Neural cell (in vitro differentiated cells): ENCODE data around the gene HIRIP3. TPM values are rescaled to one million over a fixed set of nuclear protein-coding genes. Genes with fewer than 3 reads are reported as not detected.

Experiments used
- H2AFZ ChIP-seq: fragments of 200-600, 300-800 bp; sonication (generic), shearing (Covaris generic); 2 replicates; pipeline ENCODE4 v1.6.0; 2014; ENCODE audit warnings: low read depth, mild to moderate bottlenecking, antibody characterized with exemption, low read length, moderate library complexity
- H3F3A ChIP-seq: fragments of 200-600 bp; shearing (Covaris generic); 2 replicates; pipeline ENCODE4 v1.6.1; 2016; ENCODE audit warnings: mild to moderate bottlenecking, moderate library complexity, mixed read lengths, antibody characterized with exemption, low read length; ENCODE audit not compliant: insufficient read depth, poor library complexity, severe bottlenecking
- H3K27ac ChIP-seq: fragments of 200-600, 300-800 bp; sonication (generic), shearing (Covaris generic); 2 replicates; pipeline ENCODE4 v1.5.1; 2014; ENCODE audit warnings: mild to moderate bottlenecking, low read length, moderate library complexity
- H3K27me3 ChIP-seq: fragments of 300-800, 200-600 bp; sonication (generic), shearing (Covaris generic); 2 replicates; pipeline ENCODE4 v1.6.0; 2014; ENCODE audit warnings: mild to moderate bottlenecking, low read depth, low read length, moderate library complexity; ENCODE audit not compliant: insufficient read depth
- H3K36me3 ChIP-seq: fragments of 300-800, 200-600 bp; sonication (generic), shearing (Covaris generic); 2 replicates; pipeline ENCODE4 v1.5.1; 2014; ENCODE audit warnings: mild to moderate bottlenecking, antibody characterized with exemption, low read length, moderate library complexity; ENCODE audit not compliant: insufficient read depth
- H3K4me2 ChIP-seq: fragments of 300-800, 200-600 bp; sonication (generic), shearing (Covaris generic); 2 replicates; pipeline ENCODE4 v1.6.0; 2014; ENCODE audit warnings: mild to moderate bottlenecking, low read length
- H3K4me3 ChIP-seq: fragments of 300-800, 200-600 bp; sonication (generic), shearing (Covaris generic); 2 replicates; pipeline ENCODE4 v1.5.1; 2014; ENCODE audit warnings: mild to moderate bottlenecking, low read length, moderate library complexity
- H3K79me2 ChIP-seq: fragments of 200-600 bp; shearing (Covaris generic); replicated peaks from 2 replicates; pipeline ENCODE4 v1.6.0; 2014; ENCODE audit warnings: mild to moderate bottlenecking, low read length, moderate library complexity; ENCODE audit not compliant: insufficient read depth
- H3K9ac ChIP-seq: fragments of 300-800, 200-600 bp; sonication (generic), shearing (Covaris generic); 2 replicates; pipeline ENCODE4 v1.6.1; 2016; ENCODE audit warnings: mild to moderate bottlenecking, low read length, mixed read lengths
- H3K9me2 ChIP-seq: fragments of 200-600 bp; shearing (Covaris generic); 2 replicates; pipeline ENCODE4 v1.6.1; 2016; ENCODE audit warnings: mild to moderate bottlenecking, low read length, mixed read lengths; ENCODE audit not compliant: insufficient read depth
- H3K9me3 ChIP-seq: fragments of 200-600, 300-800 bp; sonication (generic), shearing (Covaris generic); 2 replicates; pipeline ENCODE4 v1.6.1; 2016; ENCODE audit warnings: mild to moderate bottlenecking, mixed run types, low read length, moderate library complexity, mixed read lengths
- H4K20me1 ChIP-seq: fragments of 200-600 bp; shearing (Covaris generic); 2 replicates; pipeline ENCODE4 v1.6.1; 2016; ENCODE audit warnings: mild to moderate bottlenecking, mixed run types; ENCODE audit not compliant: insufficient read depth
- EP300 ChIP-seq: fragments of 450-650 bp; conservative IDR thresholded peaks from 2 replicates; pipeline ENCODE4 v1.6.1; 2014; ENCODE audit warnings: antibody characterized with exemption, mild to moderate bottlenecking, moderate library complexity; ENCODE audit not compliant: poor library complexity, severe bottlenecking
- EZH2 ChIP-seq: fragments of 200-600, 300-800 bp; shearing (Covaris generic), sonication (generic); IDR thresholded peaks from 2 replicates; pipeline ENCODE4 v1.6.1; 2014; ENCODE audit warnings: antibody characterized with exemption, low read length, borderline replicate concordance, mild to moderate bottlenecking; ENCODE audit not compliant: insufficient read depth, poor library complexity, severe bottlenecking
- MXI1 ChIP-seq: fragments of 450-650 bp; conservative IDR thresholded peaks from 2 replicates; pipeline ENCODE4 v1.6.1; 2014; ENCODE audit warnings: antibody characterized with exemption, mild to moderate bottlenecking; ENCODE audit not compliant: poor library complexity, severe bottlenecking
- POLR2AphosphoS5 ChIP-seq: IDR thresholded peaks from 2 replicates; pipeline ENCODE4 v1.6.1; 2012
- RAD21 ChIP-seq: fragments of 450-650 bp; conservative IDR thresholded peaks from 2 replicates; pipeline ENCODE4 v1.6.1; 2014; ENCODE audit warnings: antibody characterized with exemption, mild to moderate bottlenecking, moderate library complexity
- SMC3 ChIP-seq: fragments of 450-650 bp; conservative IDR thresholded peaks from 2 replicates; pipeline ENCODE4 v1.6.1; 2014; ENCODE audit warnings: antibody characterized with exemption, mild to moderate bottlenecking, moderate library complexity; ENCODE audit not compliant: poor library complexity
- TAF1 ChIP-seq: IDR thresholded peaks from 2 replicates; pipeline ENCODE4 v1.6.1; 2012; ENCODE audit warnings: low read depth
- polyA plus RNA-seq: library from polyadenylated mRNA; depleted of rRNA; stranded (reverse); fragments of >200 nt; gene quantifications from 2 replicates; pipeline ENCODE4 v1.2.3, GENCODE V29; 2014
- TF ChIP-seq, protein P1 (sequence below): fragments of 450-650 bp; IDR thresholded peaks from 2 replicates; pipeline ENCODE4 v1.5.1; 2014; ENCODE audit warnings: antibody characterized with exemption, mild to moderate bottlenecking, moderate library complexity; ENCODE audit not compliant: poor library complexity, severe bottlenecking
- TF ChIP-seq, protein P2 (sequence below): IDR thresholded peaks from 2 replicates; pipeline ENCODE4 v1.6.1; 2012; ENCODE audit warnings: borderline replicate concordance

Gene HIRIP3
- polyA plus RNA-seq, 1 donor from 2014 or later, result 51.2 TPM

DNA sequence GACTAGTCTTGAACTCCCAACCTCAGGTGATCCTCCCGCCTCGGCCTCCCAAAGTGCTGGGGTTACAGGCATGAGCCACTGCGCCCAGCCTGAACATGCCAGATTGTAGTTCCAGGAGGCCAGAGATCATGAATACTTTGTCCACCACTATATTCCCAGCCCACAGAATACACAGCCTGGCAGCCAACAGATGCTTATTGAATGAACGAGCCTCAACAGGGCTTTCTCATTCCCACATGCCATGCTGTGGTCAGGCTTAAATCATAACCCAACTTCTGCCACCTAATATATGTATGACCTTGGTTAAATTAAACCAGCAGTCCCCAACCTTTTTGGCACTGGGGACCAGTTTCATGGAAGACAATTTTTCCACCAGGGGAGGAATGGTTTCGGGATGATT is 36.7 kb downstream of the HIRIP3 start:
- no peak overlapping the region for H3K27ac ChIP-seq
- H3K79me2 ChIP-seq, result no peaks in the 10 kb centered on the region
- no peak overlapping the region for H3K9ac ChIP-seq
- H3K4me3 ChIP-seq, result no peak overlapping the region
- TF ChIP-seq EZH2, result no peak
- TF ChIP-seq POLR2AphosphoS5, result no peak
- TF ChIP-seq, protein P1, sequence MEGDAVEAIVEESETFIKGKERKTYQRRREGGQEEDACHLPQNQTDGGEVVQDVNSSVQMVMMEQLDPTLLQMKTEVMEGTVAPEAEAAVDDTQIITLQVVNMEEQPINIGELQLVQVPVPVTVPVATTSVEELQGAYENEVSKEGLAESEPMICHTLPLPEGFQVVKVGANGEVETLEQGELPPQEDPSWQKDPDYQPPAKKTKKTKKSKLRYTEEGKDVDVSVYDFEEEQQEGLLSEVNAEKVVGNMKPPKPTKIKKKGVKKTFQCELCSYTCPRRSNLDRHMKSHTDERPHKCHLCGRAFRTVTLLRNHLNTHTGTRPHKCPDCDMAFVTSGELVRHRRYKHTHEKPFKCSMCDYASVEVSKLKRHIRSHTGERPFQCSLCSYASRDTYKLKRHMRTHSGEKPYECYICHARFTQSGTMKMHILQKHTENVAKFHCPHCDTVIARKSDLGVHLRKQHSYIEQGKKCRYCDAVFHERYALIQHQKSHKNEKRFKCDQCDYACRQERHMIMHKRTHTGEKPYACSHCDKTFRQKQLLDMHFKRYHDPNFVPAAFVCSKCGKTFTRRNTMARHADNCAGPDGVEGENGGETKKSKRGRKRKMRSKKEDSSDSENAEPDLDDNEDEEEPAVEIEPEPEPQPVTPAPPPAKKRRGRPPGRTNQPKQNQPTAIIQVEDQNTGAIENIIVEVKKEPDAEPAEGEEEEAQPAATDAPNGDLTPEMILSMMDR, result no peak
- TF ChIP-seq RAD21, result no peak
- TF ChIP-seq, protein P2, sequence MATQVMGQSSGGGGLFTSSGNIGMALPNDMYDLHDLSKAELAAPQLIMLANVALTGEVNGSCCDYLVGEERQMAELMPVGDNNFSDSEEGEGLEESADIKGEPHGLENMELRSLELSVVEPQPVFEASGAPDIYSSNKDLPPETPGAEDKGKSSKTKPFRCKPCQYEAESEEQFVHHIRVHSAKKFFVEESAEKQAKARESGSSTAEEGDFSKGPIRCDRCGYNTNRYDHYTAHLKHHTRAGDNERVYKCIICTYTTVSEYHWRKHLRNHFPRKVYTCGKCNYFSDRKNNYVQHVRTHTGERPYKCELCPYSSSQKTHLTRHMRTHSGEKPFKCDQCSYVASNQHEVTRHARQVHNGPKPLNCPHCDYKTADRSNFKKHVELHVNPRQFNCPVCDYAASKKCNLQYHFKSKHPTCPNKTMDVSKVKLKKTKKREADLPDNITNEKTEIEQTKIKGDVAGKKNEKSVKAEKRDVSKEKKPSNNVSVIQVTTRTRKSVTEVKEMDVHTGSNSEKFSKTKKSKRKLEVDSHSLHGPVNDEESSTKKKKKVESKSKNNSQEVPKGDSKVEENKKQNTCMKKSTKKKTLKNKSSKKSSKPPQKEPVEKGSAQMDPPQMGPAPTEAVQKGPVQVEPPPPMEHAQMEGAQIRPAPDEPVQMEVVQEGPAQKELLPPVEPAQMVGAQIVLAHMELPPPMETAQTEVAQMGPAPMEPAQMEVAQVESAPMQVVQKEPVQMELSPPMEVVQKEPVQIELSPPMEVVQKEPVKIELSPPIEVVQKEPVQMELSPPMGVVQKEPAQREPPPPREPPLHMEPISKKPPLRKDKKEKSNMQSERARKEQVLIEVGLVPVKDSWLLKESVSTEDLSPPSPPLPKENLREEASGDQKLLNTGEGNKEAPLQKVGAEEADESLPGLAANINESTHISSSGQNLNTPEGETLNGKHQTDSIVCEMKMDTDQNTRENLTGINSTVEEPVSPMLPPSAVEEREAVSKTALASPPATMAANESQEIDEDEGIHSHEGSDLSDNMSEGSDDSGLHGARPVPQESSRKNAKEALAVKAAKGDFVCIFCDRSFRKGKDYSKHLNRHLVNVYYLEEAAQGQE, result no peak
- no peak for TF ChIP-seq SMC3
- H3K27me3 ChIP-seq, result no peaks in the 10 kb centered on the region
- no peaks in the 10 kb centered on the region for H4K20me1 ChIP-seq
- no peaks in the 10 kb centered on the region for H3K9me3 ChIP-seq
- no peaks in the 10 kb centered on the region for H3K36me3 ChIP-seq
- no peaks in the 10 kb centered on the region for H3K9me2 ChIP-seq
- no peaks in the 10 kb centered on the region for H3F3A ChIP-seq
- no peak overlapping the region for H2AFZ ChIP-seq
- no peak overlapping the region for H3K4me2 ChIP-seq

DNA sequence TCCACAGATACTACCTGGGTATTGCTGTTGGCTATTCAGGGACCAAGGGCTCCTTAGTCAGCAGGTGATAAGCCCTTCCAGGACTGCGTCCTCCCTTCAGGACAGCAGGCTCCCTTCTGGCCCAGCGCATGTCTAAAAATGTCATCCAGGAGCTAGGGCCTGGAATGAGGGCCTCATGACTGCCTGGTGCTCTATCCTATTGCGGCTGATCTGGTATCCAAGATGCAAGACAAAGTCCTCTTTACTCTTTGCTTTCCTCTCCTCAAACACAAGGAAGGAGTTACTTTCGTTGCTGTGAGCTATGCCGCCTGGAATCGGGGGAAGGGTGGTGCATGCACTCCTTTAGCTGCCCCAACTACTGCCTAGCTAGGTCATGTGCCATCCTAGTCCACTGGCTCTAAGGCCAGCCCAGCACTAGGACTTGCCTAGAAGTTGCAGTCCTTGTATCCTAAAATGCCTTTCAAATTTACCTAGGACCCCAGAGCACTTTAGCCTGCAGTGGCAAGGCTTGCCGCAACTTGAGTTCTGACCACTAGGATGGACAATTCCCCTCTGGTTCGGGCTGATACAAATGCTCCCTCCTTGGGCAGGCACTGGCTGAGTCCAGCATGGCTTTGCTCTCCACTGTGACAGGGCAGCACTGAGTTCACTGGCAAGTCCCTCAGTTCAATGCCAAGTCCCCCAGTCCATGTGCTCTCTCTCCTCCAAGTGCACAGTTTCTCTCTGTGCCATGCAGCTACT is 43.6 kb downstream of the HIRIP3 start:
- no peaks in the 10 kb centered on the region for H3F3A ChIP-seq
- H3K27ac ChIP-seq, result no peak overlapping the region
- no peak overlapping the region for H3K4me2 ChIP-seq
- H3K9me3 ChIP-seq, result no peaks in the 10 kb centered on the region
- H3K9me2 ChIP-seq, result no peaks in the 10 kb centered on the region
- no peaks in the 10 kb centered on the region for H3K27me3 ChIP-seq
- H3K4me3 ChIP-seq, result no peak overlapping the region
- H4K20me1 ChIP-seq, result no peaks in the 10 kb centered on the region
- H3K9ac ChIP-seq, result no peak overlapping the region
- no peak overlapping the region for H2AFZ ChIP-seq
- H3K79me2 ChIP-seq, result no peaks in the 10 kb centered on the region
- no peaks in the 10 kb centered on the region for H3K36me3 ChIP-seq
- TF ChIP-seq RAD21 (no peak), SMC3 (no peak), TAF1 (no peak), EP300 (no peak), MXI1 (no peak), EZH2 (no peak), POLR2AphosphoS5 (no peak)
- TF ChIP-seq, protein P1, result no peak
- TF ChIP-seq, protein P2, result no peak
